RWPE1 (cell line): ENCODE measurements around the gene BTC.
"Not testable (repeated sequence)": the region's sequence is repeated elsewhere in the genome, so short reads cannot be mapped to it uniquely, and the experiment has no call there.

Source experiments
- CTCF ChIA-PET: fragments of 350-600 bp; sonication (Branson Sonifier 250); formaldehyde crosslinking; extraction: SDS; loops from one replicate; lab custom pipeline; 2021; lab: Yijun Ruan, JAX
- POLR2A ChIA-PET: fragments of 400-600 bp; formaldehyde crosslinking; extraction: SDS; loops from one replicate; lab custom pipeline; 2020; ENCODE audit warnings: antibody characterized with exemption; ENCODE audit not compliant: low non-redundant PET; lab: Yijun Ruan, JAX
- DNase-seq: peaks from one replicate; pipeline ENCODE4 v3.0.0; 2012; ENCODE audit warnings: low spot score
- H3K27ac ChIP-seq: fragments of 450-650 bp; 2 replicates; pipeline ENCODE4 v1.5.1; 2017
- CTCF ChIP-seq: fragments of 450-650 bp; conservative IDR thresholded peaks from 2 replicates; pipeline ENCODE4 v1.5.1; 2017; ENCODE audit warnings: low read depth, mild to moderate bottlenecking

BTC gene

GRCh38 chr4:74733756-74734155 is 60.6 kb downstream of the BTC start:
- CTCF ChIA-PET = no interaction called here
- TF ChIP-seq CTCF = no peak
- no peak overlapping the region for H3K27ac ChIP-seq
- no peak for DNase-seq
- POLR2A ChIA-PET = no interaction called here

- no peak for DNase-seq
- ChIA-PET CTCF (interaction anchor here (0.8 kb wide), 1 partner anchor 646 kb away, joined by 4 read pairs; no protein-coding TSS in a partner anchor), POLR2A (no interaction called here)
- no peak for TF ChIP-seq CTCF
- H3K27ac ChIP-seq = no peak overlapping the region
Observed at GRCh38 chr4:74724979-74725378, 69.3 kb downstream of the BTC start.

GRCh38 chr4:74716436-74716765 is 77.9 kb downstream of the BTC start:
- H3K27ac ChIP-seq = no peak overlapping the region
- ChIA-PET CTCF (no interaction called here), POLR2A (no interaction called here)
- no peak for TF ChIP-seq CTCF
- DNase-seq = no peak

- no peak overlapping the region for H3K27ac ChIP-seq
- ChIA-PET POLR2A (no interaction called here), CTCF (interaction anchor here (0.6 kb wide), 1 partner anchor 78 kb away, joined by 3 read pairs; the partner anchor contains the start of gene BTC)
- TF ChIP-seq CTCF = no peak
- no peak for DNase-seq
Observed at GRCh38 chr4:74715706-74716435, 78.5 kb downstream of the BTC start.

- POLR2A ChIA-PET = no interaction called here
- TF ChIP-seq CTCF = no peak
- DNase-seq = no peak
- no peak overlapping the region for H3K27ac ChIP-seq
- CTCF ChIA-PET = no interaction called here
Observed at GRCh38 chr4:74714611-74715130, 79.7 kb downstream of the BTC start.

- POLR2A ChIA-PET, DNase-seq, CTCF ChIA-PET, H3K27ac ChIP-seq: not testable (repeated sequence)
Observed at GRCh38 chr4:74708135-74708534, 86.2 kb downstream of the BTC start.
